Activated T-cell treated with anti-CD3 and anti-CD28 coated beads, Interleukin-2, amount 50 U/mL, for 48 hours (primary cell): Measurements from ENCODE around the gene TGFB2.

ENCODE experiments used
- DNase-seq, 2 experiments: peaks; one replicate each; pipeline ENCODE4 v3.0.0-alpha.2; 2020

Gene TGFB2

DNA sequence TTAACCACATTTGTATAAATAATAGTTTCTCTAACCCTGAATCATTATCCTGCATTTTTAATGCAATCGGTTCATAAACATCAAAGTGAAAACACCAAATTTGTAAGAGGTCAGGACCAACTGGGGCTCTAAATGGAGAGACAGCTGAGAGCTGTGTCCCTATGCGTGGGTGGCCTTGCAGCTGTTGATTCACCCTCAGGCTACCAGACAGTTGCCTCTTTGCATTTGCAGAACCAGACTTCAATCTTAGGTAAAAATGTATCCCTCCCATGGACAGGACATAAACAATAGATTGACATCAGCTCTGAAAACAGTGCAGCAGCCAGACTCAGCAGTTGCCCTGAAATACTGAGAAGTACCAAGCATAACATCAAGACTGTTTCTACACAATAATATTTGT, 8.8 kb upstream of the TGFB2 start:
- no peak for DNase-seq

DNA sequence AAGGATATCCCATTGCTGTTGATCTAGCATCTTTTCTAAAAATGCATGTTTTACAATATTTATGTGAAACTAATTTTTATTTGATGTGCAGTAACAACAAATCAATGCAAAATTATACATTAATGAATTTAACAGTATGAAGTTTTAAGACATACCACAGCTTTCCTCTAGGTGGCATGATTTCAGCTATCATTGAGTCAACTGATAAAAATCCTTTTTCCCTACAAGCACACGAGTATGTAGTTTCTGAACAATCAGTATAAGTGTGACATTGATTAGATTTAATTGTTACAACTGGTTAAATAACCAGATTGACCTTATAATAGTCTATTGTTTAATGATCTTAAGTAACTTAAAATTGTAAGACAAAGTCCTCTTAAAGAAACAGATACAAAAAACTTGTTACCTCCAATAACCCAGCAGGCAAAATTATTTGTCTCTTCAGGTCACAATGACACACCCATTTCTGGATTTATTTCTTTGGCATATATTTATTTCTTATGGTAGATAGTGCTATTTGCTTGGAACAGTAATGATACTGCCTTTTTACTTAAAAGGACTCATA, 5.8 kb upstream of the TGFB2 start:
- DNase-seq: no peak

DNA sequence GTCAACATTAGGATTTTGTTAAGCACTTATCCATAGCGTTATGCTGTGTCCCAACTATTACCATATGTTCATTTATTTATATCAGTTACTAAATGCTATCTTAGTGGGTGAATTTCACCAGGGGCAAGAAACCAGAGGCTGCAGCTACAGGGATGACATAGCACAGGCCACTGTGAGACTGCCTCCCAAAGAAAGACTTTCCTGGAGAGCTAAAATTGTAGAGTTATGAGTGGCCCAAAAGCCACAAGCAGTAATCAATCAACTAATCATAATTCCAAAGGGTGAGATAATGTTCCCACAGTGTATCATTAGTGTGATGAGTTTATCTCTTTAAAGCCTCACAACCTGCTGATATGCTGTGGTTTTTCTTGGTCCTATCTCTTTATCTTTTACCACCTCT, 3.8 kb upstream of the TGFB2 start:
- DNase-seq: no peak

DNA sequence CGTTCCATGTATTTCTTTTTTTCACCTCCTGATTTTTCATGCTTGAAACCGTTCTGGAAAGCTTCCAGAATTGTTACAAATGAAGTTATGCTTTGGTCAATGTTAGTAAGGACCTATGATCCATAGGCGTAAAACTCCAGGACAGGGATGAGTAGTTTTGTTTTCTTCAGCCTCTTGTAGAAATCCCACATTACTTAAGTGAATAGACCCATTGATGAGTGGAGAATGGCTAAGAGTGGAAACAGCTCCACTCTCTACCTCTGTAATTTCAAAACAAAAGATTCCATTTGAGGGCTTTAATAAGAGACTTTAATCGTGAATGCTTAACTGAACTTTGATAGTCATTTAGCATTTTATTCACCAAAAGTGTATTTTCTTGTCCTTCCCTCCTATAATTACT, 3.0 kb upstream of the TGFB2 start:
- no peak for DNase-seq

DNA sequence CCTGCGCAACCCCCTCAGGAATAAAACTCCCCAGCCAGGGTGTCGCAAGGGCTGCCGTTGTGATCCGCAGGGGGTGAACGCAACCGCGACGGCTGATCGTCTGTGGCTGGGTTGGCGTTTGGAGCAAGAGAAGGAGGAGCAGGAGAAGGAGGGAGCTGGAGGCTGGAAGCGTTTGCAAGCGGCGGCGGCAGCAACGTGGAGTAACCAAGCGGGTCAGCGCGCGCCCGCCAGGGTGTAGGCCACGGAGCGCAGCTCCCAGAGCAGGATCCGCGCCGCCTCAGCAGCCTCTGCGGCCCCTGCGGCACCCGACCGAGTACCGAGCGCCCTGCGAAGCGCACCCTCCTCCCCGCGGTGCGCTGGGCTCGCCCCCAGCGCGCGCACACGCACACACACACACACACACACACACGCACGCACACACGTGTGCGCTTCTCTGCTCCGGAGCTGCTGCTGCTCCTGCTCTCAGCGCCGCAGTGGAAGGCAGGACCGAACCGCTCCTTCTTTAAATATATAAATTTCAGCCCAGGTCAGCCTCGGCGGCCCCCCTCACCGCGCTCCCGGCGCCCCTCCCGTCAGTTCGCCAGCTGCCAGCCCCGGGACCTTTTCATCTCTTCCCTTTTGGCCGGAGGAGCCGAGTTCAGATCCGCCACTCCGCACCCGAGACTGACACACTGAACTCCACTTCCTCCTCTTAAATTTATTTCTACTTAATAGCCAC, 696 bp downstream of the TGFB2 start:
- peak; percentile 31 to 41 for DNase-seq

DNA sequence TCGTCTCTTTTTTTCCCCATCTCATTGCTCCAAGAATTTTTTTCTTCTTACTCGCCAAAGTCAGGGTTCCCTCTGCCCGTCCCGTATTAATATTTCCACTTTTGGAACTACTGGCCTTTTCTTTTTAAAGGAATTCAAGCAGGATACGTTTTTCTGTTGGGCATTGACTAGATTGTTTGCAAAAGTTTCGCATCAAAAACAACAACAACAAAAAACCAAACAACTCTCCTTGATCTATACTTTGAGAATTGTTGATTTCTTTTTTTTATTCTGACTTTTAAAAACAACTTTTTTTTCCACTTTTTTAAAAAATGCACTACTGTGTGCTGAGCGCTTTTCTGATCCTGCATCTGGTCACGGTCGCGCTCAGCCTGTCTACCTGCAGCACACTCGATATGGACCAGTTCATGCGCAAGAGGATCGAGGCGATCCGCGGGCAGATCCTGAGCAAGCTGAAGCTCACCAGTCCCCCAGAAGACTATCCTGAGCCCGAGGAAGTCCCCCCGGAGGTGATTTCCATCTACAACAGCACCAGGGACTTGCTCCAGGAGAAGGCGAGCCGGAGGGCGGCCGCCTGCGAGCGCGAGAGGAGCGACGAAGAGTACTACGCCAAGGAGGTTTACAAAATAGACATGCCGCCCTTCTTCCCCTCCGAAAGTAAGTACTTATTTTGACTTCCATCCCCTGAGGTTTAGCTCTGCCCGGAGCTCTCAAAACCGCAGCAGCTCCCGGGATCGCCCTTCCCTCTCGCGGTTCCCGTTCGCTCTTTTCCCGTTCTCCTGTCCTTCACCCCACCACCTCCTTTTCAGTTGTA, 1.5 kb downstream of the TGFB2 start:
- peak; percentile 26 to 32 for DNase-seq

DNA sequence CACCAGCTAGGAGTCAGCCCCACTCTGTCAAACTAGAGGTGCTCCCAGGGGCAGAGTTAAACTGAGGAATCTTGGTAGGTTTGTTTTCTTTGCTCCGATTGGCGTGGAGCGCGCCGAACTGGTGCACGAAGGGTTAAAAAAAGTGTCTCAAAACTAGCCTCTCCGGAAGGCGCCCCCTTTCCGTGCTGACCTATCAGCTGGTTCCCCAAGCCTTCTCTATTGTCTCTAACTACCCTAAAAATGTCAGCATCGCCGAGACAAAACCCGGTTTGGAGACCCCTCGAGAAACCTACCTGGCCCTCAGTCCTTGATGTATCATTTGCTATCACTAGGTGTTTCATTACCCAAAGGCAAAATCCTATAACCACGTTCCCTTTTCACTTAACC, 2.2 kb downstream of the TGFB2 start:
- no peak for DNase-seq

DNA sequence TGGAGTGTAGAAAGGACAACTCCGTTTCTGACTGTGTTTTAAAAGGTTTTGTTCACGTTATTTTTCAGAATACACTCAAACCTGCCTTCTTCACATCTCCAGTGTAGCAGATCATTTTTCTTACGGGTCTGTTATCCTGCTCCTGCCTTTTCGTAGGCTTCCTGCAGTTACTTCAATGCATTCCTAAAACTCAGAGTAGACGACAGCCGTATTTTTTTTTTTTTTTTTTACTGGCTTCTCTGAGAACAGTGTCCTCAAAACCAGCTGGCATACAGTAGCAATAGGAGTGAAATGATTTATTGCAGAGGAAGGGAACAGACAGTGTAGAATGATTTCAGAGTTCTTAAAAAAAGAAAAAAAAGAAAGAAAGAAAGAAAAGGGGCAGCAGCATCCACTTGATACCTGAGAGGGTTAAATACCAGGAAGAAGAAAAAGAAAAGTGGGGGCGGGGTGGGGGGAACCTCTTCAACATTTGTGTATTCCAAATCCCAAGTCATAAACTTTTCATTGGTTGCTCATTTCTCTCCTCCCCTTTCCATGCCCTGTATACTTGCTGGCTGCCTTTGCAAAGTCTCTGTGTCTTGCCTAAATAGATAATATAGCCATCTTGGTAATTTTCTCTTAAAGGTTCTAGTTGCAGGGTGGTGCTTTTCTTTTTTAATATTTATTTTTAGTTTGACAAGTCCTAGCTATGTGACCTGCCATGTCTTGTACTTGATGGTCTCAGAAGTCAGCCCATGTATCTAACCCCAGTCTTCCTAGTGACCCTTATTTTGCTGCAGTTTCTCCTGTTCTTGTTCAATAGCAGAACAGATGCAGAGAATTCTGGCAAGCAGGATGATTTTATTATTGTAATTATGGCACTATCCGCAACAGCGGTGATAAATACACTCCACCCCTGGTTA, 2.8 kb downstream of the TGFB2 start:
- no peak for DNase-seq

DNA sequence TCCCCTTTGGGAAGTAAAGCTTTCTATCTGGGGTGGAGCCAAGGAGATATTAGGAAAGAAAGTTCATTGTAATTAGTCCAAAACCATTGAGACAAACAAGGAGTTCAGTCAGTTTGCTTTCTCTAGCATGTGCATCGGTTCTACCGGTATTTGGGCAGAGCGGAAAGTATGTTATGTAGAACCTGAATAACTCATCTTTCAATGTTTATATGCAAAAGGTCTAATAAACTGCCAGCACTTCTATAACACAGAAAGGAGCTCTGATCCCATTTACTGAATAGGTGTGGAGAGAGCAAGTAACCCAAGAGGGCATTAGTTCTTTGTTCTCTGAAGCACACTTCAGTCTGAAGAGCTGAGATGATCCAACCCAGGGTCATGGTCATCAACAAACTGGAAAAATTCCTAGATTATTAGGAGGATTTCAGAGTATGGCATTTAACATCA, 3.5 kb downstream of the TGFB2 start:
- no peak for DNase-seq

DNA sequence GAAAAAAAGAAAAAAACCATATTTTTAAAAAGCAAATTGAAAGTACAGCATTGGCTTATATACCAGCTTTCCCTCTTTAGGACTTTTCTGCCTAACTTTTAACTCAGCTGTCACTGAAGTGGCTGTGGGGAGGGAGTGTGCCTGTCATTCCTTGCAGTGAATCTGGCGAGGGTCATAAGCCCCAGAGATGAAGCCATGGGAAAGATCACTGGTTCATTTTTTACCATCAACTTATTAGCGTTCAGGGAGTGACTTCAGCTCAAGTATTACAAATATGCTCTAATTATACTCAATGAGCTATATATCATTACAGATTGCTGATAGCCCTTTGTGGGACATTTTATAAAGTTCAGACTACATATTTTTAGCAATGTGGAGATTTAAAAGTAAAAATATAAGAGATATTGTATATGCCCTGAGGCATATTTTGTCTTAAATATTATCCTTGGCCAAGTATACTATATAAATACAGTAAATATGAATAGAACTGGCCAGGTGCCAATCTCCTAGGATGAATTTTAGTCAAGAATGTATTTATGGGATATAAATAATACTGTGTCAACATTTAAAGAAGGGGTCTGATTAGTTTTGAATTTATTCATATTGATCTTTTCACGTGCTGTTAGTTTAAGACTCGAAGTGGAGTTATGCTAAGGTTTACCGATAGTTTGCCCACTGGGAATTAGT, 4.4 kb downstream of the TGFB2 start:
- DNase-seq: no peak

DNA sequence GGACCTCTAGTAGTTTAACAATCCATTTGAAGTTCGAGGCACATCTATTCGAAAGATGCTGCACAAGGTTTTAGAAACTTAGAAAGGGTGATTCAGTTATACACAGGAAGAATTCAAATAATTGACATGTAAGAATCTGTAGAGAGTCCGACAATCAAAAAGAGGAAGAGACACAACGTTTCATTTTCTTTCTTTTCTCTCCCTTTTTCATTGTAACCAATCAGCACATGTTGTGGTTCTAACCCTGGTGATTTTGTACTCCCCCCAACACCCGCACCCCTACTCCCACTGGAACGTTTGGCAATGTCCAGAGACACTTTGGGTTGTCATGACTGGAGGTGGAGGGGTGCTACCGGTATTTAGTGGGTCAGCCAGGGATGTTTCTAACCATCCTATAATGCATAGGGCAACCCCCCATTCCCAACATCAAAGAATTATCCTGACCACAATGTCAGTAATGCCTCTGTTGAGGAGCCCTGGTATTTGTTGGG, 4.9 kb downstream of the TGFB2 start:
- DNase-seq: no peak

DNA sequence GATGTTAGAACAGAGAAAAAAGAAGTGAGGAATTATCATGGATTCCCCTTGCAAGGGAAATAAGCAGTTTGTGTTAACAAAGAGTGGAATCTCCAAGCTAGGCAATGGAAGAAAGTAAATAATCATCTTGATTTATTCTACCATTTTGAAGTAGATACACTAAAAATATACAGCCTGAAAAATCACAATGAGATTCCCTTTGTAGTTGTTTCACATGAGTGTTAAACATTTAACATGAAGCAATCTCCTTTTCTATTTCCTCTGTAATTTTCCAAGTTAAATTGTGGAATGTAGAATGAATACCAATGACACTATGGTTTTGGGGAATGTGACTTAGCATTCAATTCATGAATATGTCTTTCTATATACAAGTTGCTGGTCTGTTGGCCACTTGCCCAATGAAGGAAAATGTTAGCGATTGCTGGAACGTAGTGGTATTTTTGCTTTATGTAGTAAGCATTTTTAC, 5.7 kb downstream of the TGFB2 start:
- DNase-seq: no peak

DNA sequence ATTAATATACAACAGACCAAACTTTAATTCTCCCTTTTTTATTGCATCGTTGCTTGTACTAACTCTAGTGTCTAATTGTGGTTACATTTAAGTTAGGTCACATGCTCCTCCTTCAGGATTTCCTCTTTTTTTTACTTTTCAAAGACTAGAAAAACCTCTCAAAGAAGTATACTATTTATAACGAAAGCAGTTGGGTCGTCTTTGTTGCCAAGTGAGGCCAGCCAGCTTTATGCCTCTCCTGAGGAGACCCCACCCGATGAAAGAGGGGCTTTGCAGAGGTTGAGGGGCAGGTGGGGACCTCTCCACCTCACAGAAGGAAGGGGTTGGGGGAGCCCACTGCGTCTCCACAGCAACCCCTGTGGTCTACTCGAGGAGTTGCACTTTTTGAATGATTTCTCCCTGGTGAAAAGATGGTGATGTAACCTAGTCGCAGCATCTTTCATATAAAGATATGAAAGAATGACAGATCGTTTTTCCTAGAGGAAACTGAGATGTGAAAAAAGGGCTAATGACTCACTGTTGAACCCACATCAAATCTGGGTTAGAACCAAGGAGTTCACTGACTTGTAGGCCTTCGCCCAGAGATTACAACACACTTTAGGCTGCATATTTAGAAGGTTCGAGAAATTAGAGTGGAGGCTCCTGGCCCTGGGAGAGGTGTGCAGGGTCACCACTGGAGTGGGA, 6.4 kb downstream of the TGFB2 start:
- DNase-seq: peak; percentile 49 to 51

DNA sequence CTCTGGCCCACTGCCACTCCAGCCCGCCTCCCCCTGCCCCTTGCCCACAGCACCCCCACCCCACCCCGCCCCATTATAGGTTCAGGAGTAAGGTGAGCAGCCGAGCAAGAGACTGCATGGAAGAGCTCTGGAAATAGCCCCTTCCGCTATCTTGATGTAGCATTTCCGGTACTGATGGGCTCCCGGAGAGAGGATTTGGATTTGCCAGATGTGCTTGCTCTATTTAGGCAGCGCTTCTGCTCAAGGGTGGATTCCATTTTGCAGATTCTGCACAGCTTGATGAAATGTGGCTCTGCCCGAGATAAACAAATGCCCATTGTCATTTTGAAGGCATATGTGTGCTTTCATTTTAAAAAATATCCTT, 6.9 kb downstream of the TGFB2 start:
- no peak for DNase-seq

DNA sequence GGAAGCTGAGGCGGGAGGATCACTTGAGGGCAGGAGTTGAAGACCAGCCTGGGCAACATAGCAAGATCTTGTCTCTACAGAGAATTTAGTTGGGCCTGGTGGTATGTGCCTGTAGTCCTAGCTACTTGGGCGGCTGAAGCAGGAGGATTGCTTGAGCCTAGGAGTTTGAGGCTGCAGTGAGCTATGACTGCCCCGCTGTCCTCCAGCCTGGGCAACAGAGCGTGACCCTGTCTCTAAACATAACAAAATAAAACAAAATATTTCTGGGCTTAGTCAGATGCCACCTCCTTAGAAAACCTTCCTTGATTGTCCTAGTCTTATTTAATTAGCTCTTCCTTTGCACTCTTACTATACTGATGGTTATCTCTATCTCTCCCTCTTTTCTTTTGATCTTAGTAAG, 8.5 kb downstream of the TGFB2 start:
- no peak for DNase-seq

DNA sequence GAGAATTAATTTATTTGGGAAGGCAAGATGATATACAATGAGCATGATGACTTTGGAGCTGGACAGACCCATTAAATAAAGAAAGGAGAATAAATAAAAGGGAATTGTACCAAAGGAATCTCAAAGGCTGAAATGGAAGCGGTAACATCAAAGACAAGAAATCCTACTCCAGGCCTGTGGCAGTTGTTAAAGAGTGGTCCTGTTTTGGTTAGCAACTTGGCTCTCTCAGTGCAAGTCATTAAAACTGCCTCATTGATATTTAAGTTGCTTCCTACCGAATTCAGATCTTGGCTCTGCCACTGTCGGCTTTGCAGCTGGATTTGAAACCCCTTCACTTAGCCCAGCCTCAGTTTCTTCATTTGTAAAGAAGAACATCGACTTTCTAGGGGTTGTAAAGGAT, 10.1 kb downstream of the TGFB2 start:
- no peak for DNase-seq

DNA sequence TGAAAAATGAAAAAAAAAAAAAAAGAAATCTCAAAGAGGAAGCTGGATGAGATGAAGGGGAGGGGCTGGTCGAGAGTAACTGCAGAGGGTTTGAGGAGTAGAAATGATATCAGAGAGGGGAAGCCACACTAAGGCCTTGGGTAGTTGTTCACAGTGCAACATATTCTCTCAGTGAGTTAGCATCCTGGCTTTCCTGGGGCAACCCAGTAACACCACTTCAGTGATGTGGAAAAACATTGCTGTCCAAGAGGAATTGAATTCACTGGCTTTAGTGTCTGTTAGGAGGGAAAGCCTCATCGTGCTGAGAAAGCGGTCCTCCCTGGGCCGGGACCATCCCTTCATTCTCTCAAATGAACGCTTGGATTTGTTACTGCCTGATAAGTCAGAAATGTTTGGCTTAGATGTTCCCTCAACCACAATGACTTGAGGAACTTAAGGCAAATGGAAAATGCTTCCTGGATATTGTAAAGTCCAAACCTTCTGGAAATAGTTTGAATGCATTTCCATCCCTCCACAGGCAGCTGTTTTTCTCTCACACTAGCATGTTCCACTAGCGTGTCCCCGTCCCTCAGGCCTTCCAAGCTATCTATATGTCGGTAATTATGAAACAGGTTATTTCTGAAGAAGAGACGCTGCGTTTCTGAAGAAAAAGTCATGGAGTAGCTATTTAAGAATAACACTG, 12.2 kb downstream of the TGFB2 start:
- no peak for DNase-seq

DNA sequence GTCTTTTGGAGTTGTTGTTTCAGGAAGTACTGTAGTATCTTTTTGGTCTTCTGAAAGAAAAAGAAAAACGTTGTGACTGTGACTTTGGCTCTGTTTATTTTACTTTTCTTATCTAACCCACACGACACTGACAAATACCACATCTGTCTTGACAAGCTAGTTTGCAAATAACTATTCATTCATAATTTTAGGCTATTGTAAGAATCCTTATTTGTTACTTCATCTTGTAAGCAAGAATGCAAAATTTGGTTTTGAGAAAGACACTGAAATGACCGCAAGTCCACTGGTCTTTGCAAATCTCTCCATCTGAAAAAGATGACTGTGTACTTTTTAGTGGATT, 12.7 kb downstream of the TGFB2 start:
- DNase-seq: no peak

DNA sequence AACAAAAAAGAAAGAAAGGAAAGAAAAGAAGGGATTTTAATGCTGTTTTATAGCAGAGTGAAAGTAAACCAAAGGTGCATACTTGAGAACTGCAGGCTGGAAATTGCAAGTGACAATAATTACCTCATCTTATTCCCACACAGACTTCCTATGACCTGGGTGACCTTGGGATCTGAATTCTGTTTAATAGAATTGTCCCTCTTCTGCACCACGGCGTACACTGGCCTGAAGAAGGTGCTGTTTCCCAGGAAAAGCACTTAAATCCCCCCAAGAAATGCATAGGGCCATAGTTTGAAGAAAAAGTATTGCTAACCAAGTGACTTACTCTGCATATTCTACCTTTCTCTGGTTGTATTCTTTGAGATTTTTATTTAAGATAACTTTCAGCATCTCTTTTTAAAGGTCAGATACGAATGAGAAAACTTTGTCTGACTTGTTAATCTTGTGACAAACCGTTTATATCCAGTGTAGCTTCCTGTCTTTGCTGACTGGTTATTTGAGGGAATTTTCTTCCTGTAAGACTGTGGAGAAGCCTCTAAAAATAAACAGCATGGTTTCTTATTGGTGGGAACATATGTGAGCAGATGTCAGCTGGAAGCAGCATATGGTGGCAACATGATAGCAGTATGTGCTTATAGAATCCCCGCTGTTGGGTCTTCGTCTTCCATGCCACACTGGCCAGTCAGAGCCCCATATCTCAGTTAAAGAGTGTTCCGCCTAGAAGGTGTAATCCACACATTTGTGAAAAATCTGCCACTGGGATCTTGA, 16.3 kb downstream of the TGFB2 start:
- DNase-seq: no peak

DNA sequence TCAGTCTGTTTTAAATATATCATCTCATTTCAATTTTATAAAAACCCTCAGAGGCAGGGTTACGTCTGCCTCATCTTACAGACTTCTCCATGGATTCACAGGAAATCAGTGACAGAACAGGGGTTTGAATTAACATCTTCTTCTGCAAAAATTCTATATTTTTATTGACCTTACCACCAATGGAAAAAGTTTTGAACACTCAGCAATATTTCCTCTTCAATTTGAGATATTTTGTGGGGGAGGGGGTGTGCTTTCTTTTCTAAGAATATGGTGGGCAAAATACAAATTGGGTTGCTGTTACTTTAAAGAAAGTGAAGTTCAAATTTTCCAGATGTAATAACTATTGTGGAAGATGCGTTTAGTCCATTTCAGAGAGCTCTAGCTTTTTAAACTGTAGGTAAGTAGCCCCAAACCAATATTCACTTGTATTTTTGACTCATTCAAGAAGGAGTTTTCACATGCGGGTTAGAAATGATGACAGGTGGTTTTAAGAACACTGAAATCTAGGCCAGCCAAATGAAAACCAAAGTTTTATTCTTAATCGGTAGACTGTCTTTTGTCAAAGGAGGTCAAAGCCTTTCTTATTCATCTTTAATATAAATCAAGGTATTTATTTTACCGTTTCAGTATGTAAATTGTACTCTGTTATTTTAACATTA, 17.4 kb downstream of the TGFB2 start:
- DNase-seq: no peak
